ENCODE results near the gene TSPAN31. TPM values are rescaled to one million over a fixed set of nuclear protein-coding genes. Genes with fewer than 3 reads are reported as not detected.

TSPAN31 gene
- total and polyA plus RNA-seq, 7 donors, result 12.0 to 85.8 (median 43.2) TPM

DNA sequence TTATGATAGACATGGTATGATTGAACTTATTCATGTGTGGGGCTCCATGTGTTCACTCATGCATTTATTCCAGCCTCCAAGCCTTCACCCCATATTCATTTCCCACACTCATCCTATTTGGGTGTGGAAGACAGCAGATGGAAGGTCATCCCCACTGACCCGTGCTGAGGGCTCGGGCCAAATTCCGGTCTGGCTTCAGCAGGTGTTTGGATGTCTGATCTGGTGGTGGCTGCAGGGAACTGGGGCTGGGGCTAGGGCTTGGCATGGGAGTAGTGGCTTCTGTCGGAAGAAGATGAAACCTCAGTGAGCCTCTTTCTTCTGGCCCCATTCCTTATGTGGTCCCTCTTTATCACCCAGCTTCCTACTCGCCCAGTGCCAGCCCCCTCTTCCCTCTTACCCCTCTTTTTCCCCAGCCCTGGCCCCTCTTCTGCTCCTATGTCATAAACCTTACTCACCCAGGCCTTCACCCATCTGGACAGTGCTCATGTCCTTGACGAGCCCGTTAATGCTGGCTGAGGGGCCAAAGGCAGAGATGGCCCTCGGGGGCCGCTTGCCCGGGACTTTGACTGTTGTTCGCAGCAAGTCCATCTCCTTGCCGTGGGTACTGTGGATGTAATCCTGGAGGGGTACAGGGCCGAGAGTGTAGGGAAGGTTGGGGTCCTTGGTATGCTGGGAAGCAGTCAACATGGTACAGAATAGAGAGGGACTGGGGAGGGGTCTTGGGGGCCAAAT is 14.3 kb upstream of the TSPAN31 start:
- peaks cover 19 to 72% (median 44%) of the 10 kb centered on the region in 3 donors for H3K27me3 ChIP-seq

DNA sequence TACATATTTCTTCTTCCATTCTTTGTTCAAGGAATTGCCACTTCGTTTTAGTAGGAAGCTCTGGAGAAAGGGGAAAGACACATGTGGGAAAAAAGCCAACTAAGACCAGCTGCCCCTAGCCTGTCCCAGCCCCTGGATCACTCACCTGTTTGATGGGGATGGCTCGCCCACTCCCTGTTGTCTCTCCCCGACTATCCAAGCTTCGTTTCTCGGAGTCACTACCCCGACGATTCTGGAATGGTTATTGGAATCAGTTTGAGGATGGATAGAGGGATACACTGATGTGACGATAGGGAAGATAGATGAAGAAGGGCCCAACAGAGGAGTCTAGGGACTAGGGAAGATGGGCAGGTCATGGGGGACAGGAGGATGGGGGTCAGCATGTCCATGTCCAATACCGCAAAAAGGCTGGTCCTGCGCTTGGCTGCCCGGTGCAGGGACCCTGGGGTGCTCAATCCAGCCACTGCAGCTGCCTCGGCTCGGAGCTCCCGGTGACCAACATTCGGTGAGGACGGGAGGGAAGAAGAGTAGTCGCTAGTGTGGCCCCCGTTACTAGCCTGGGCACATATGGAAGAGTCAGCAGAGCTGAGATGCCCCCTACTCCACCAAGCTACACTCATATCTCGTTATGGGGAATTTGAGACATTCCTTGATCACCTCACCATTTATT is 13.3 kb upstream of the TSPAN31 start:
- no peak for TF ChIP-seq POLR2A (IDR thresholded peaks at IDR 0.05)
- Histone ChIP-seq H3K9me3 (no peaks in the 10 kb centered on the region), H3K4me1 (peaks cover 0 to 23% (median 22%) of the 10 kb centered on the region in 4 donors), H3K36me3 (no peaks in the 10 kb centered on the region), H3K27ac (no peak overlapping the region), H3K4me3 (no peak overlapping the region), H3K27me3 (peaks cover 25 to 72% (median 52%) of the 10 kb centered on the region in 3 donors)
- intact Hi-C loops (cut with DNase I), result no loop called here
- no peak for DNase-seq
- WGBS, 2 donors, result 84 to 86% methylated on average over 19 of the region's 19 CpGs

More for the DNA sequence above, 14.3 kb upstream of the TSPAN31 start:
- H3K9me3 ChIP-seq, result no peaks in the 10 kb centered on the region
- no peak overlapping the region for H3K27ac ChIP-seq
- intact Hi-C loops (cut with DNase I), result no loop called here
- H3K4me3 ChIP-seq, result no peak overlapping the region
- 75 to 84% methylated on average over 13 of the region's 13 CpGs for WGBS, 2 donors
- H3K36me3 ChIP-seq, result no peaks in the 10 kb centered on the region
- DNase-seq, result no peak
- TF ChIP-seq POLR2AphosphoS5 (IDR thresholded peaks at IDR 0.05) (no peak), EP300 (IDR thresholded peaks at IDR 0.05) (no peak), POLR2A (IDR thresholded peaks at IDR 0.05) (no peak)
- TF ChIP-seq, protein P1, sequence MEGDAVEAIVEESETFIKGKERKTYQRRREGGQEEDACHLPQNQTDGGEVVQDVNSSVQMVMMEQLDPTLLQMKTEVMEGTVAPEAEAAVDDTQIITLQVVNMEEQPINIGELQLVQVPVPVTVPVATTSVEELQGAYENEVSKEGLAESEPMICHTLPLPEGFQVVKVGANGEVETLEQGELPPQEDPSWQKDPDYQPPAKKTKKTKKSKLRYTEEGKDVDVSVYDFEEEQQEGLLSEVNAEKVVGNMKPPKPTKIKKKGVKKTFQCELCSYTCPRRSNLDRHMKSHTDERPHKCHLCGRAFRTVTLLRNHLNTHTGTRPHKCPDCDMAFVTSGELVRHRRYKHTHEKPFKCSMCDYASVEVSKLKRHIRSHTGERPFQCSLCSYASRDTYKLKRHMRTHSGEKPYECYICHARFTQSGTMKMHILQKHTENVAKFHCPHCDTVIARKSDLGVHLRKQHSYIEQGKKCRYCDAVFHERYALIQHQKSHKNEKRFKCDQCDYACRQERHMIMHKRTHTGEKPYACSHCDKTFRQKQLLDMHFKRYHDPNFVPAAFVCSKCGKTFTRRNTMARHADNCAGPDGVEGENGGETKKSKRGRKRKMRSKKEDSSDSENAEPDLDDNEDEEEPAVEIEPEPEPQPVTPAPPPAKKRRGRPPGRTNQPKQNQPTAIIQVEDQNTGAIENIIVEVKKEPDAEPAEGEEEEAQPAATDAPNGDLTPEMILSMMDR (IDR thresholded peaks at IDR 0.05), result no peak
- peaks cover 0 to 23% (median 18%) of the 10 kb centered on the region in 4 donors for H3K4me1 ChIP-seq

DNA sequence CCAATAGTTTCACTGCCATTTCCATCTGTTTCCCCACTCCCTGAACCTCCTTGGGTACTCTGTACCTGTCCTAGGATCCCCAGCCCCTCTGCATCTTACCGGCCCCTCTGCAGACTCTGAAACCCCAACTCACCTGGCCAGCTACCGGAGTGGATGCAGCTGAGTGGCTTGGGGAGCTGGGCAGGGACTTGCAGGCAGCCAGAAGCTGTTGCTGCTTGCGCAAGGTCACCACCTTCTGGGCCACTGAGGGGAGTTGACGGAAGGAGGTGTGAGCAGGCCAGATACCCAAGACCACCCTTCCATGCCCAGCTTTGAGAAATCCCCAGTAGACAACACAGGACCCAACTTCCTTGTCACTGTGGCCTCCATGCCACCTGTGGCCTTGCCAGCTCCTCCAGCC is 12.6 kb upstream of the TSPAN31 start:
- DNase-seq, result no peak
- H3K4me1 ChIP-seq, result peaks cover 0 to 23% (median 22%) of the 10 kb centered on the region in 4 donors
- 73 to 77% methylated on average over 4 of the region's 4 CpGs for WGBS, 2 donors
- H3K36me3 ChIP-seq, result no peaks in the 10 kb centered on the region
- no peak overlapping the region for H3K27ac ChIP-seq
- TF ChIP-seq EP300 (IDR thresholded peaks at IDR 0.05) (no peak), POLR2AphosphoS5 (IDR thresholded peaks at IDR 0.05) (no peak), POLR2A (IDR thresholded peaks at IDR 0.05) (no peak)
- H3K9me3 ChIP-seq, result no peaks in the 10 kb centered on the region
- H3K4me3 ChIP-seq, result no peak overlapping the region
- H3K27me3 ChIP-seq, result peaks cover 32 to 72% (median 52%) of the 10 kb centered on the region in 3 donors
- intact Hi-C loops (cut with DNase I), result no loop called here

DNA sequence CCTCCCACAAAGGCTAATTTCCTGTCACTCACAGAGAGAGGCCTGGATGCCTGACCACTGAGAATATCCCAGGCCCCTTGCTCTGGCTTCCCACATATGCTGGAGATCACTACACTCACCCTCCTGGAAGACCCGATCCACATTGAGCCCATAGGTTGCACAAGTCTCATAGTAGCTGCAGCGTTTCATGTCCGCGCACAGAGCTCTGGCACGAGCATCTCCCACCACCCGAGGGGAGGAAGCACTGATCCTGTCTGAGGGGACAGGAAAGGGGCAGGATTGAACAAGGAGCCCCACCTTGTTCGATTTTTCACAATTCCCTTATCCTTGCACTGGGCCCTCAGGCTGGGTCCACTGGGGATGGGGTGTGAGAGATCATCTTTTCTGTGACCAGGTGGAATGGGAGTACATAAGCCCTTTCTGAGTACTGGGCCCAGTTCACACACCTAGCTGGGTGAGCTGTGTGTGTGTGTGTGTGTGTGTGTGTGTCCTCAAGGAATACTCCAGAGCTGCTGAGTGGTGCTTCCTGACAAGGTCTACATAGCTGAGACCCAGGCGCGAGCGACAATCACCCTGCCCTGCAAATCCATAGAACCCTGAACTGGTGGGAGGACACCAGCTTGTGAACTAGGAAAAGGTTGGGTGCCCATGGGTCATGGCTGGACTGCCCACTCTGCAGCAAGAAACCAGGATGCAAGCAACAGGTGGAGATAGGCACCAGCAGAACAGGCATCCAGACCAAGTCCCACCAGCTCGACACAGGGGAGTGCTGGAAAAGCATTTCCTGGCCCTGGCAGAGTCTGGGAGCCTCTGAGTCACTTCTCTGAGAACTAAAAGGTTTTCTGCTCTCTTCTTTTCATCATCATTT is 11.9 kb upstream of the TSPAN31 start:
- DNase-seq, result no peak
- Histone ChIP-seq H3K4me3 (no peak overlapping the region), H3K27me3 (peaks cover 39 to 72% (median 52%) of the 10 kb centered on the region in 3 donors), H3K9me3 (no peaks in the 10 kb centered on the region), H3K4me1 (peaks cover 0 to 27% (median 26%) of the 10 kb centered on the region in 4 donors), H3K36me3 (no peaks in the 10 kb centered on the region), H3K27ac (no peak overlapping the region)
- intact Hi-C loops (cut with DNase I), result no loop called here
- 84 to 89% methylated on average over 11 of the region's 11 CpGs for WGBS, 2 donors
- no peak for TF ChIP-seq POLR2AphosphoS5 (IDR thresholded peaks at IDR 0.05)
- no peak for TF ChIP-seq POLR2A (IDR thresholded peaks at IDR 0.05)
- TF ChIP-seq, protein P1 (IDR thresholded peaks at IDR 0.05), result no peak
- TF ChIP-seq EP300 (IDR thresholded peaks at IDR 0.05), result no peak

DNA sequence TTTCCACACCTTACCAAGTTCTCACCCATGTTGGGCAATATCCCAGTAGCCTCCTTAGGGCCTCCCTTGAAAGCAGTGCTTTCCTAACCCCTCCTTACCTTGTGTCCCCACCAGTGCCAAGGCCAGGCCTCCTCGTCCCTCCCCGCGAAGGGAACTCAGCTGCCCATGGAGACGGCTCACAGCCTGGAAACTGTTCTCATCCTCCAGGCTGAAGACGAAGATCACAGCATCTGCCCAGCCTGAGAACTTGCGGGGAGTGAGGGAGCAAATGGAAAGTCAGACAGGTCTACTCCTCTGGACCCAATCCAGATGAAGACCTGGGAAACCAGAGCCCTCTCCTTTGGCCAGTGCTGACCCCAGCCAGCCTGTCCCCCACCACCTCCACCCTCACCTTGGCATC is 10.9 kb upstream of the TSPAN31 start:
- peaks cover 48 to 79% (median 60%) of the 10 kb centered on the region in 3 donors for H3K27me3 ChIP-seq
- DNase-seq, result no peak
- H3K36me3 ChIP-seq, result no peaks in the 10 kb centered on the region
- peaks cover 0 to 36% (median 36%) of the 10 kb centered on the region in 4 donors for H3K4me1 ChIP-seq
- no peak overlapping the region for H3K4me3 ChIP-seq
- H3K9me3 ChIP-seq, result no peaks in the 10 kb centered on the region
- no peak overlapping the region for H3K27ac ChIP-seq
- TF ChIP-seq EP300 (IDR thresholded peaks at IDR 0.05), result no peak
- TF ChIP-seq POLR2A (IDR thresholded peaks at IDR 0.05), result no peak
- no peak for TF ChIP-seq POLR2AphosphoS5 (IDR thresholded peaks at IDR 0.05)
- TF ChIP-seq, protein P1 (IDR thresholded peaks at IDR 0.05), result no peak
- intact Hi-C loops (cut with DNase I), result no loop called here
- 73 to 88% methylated on average over 6 of the region's 6 CpGs for WGBS, 2 donors

Data from sigmoid colon (tissue), 7 donors.